ENCODE results near the gene PRDM12.

- TF ChIP-seq CTCF (IDR thresholded peaks at IDR 0.05), result no peak
- no peak for TF ChIP-seq POLR2A (IDR thresholded peaks at IDR 0.05)
These were observed 21.5 kb upstream of the PRDM12 start for GRCh38 chr9:130642926-130643325.

Data from uterus (tissue), 2 donors.